HCT116 (cell line): ENCODE data around the gene IQCM. TPM values are rescaled to one million over a fixed set of nuclear protein-coding genes. Genes with fewer than 3 reads are reported as not detected.

Experiments
- ATAC-seq: fragments of 200-7000 bp; cut with Tn5 transposase; 2 replicates; pipeline ENCODE4 v1.9.1; 2020; ENCODE audit warnings: mild to moderate bottlenecking, moderate library complexity
- BruUV-seq: library from RNA; stranded (reverse); fragments of 400-500 nt; replicated peaks from 2 replicates; lab custom pipeline; 2021; lab: Mats Ljungman, UMichigan
- CTCF ChIA-PET: fragments of 300-600 bp; sonication (Branson Sonifier 250); formaldehyde crosslinking; loops from one replicate; lab custom pipeline; 2021; ENCODE audit warnings: antibody characterized with exemption; lab: Charles Lee
- POLR2A ChIA-PET: fragments of 300-600, 350-600 bp; sonication (Branson Sonifier 250); formaldehyde crosslinking; loops from one replicate; lab custom pipeline; 2021; ENCODE audit warnings: antibody characterized with exemption; lab: Charles Lee
- RAD21 ChIA-PET, 2 experiments: fragments of 300-600 bp; sonication (Branson Sonifier 250); formaldehyde crosslinking; loops; one replicate each; lab custom pipeline; 2023; ENCODE audit warnings: low total read pairs in 2 of 2; ENCODE audit not compliant: uncharacterized antibody in 2 of 2, unreplicated experiment in 2 of 2, low non-redundant PET in 1 of 2; lab: Charles Lee
- DNase-seq: peaks from one replicate; pipeline ENCODE4 v3.0.0-alpha.2; 2010; ENCODE audit warnings: low read depth, low spot score
- H2AFZ ChIP-seq: fragments of 200-600 bp; shearing (Covaris generic), sonication (generic); 2 replicates; pipeline ENCODE4 v1.6.1; 2017; ENCODE audit warnings: low read depth, mixed run types, mixed read lengths, antibody characterized with exemption, low read length; ENCODE audit not compliant: poor library complexity, severe bottlenecking
- H3K27ac ChIP-seq: 2 replicates; pipeline ENCODE4 v1.5.1; 2012; ENCODE audit warnings: low read depth, low read length
- H3K27me3 ChIP-seq: fragments of 200-600 bp; sonication (generic); 2 replicates; pipeline ENCODE4 v1.6.1; 2016; ENCODE audit warnings: mixed run types, low read length, mixed read lengths; ENCODE audit not compliant: insufficient read depth
- H3K36me3 ChIP-seq, 2 experiments: fragments of 200-500 bp in 1 of 2; fragments of 200-600 bp in 1 of 2; sonication (Bioruptor generic) in 1 of 2; sonication (generic) in 1 of 2; 2 replicates each; pipeline versions ENCODE4 v1.5.1 to v1.6.1; 2014 to 2016; ENCODE audit warnings: low read length in 2 of 2, inconsistent platforms in 1 of 2, mixed read lengths in 1 of 2, mixed run types in 1 of 2; ENCODE audit not compliant: insufficient read depth in 2 of 2, control insufficient read depth in 1 of 2
- H3K4me1 ChIP-seq, 2 experiments: fragments of 200-600 bp in 1 of 2; sonication (generic) in 1 of 2; 2 replicates each; pipeline versions ENCODE4 v1.5.1 to v1.6.1; 2012 to 2017; ENCODE audit warnings: low read length in 2 of 2, inconsistent platforms in 1 of 2, mild to moderate bottlenecking in 1 of 2, mixed read lengths in 1 of 2, mixed run types in 1 of 2, moderate library complexity in 1 of 2; ENCODE audit not compliant: insufficient read depth in 2 of 2, control insufficient read depth in 1 of 2
- H3K4me2 ChIP-seq: fragments of 200-600 bp; sonication (generic); 2 replicates; pipeline ENCODE4 v1.6.1; 2017; ENCODE audit warnings: mixed run types, low read length, mixed read lengths
- H3K4me3 ChIP-seq, 2 experiments: fragments of 200-600 bp in 1 of 2; sonication (generic) in 1 of 2; replicated peaks in 1 of 2; 2 replicates each; pipeline ENCODE4 v1.5.1; 2011 to 2016; ENCODE audit warnings: low read length in 2 of 2, control low read depth in 1 of 2, low read depth in 1 of 2, mild to moderate bottlenecking in 1 of 2, mixed read lengths in 1 of 2, mixed run types in 1 of 2
- H3K79me2 ChIP-seq: fragments of 200-600 bp; sonication (generic); 2 replicates; pipeline ENCODE4 v1.6.1; 2017; ENCODE audit warnings: mild to moderate bottlenecking, mixed run types, low read length, moderate library complexity, mixed read lengths; ENCODE audit not compliant: insufficient read depth
- H3K9ac ChIP-seq: fragments of 200-600 bp; sonication (generic); 2 replicates; pipeline ENCODE4 v1.6.1; 2016; ENCODE audit warnings: low read length, mixed read lengths
- H3K9me2 ChIP-seq: fragments of 200-600 bp; sonication (generic), shearing (Covaris generic); 2 replicates; pipeline ENCODE4 v1.6.1; 2017; ENCODE audit warnings: mixed run types, mild to moderate bottlenecking, moderate library complexity; ENCODE audit not compliant: insufficient read depth
- H3K9me3 ChIP-seq, 2 experiments: fragments of 200-500 bp in 1 of 2; fragments of 200-600 bp in 1 of 2; sonication (Bioruptor generic) in 1 of 2; sonication (generic) in 1 of 2; 2 replicates each; pipeline ENCODE4 v1.6.1; 2014 to 2017; ENCODE audit warnings: low read length in 2 of 2, mixed read lengths in 2 of 2, inconsistent platforms in 1 of 2, low read depth in 1 of 2, mild to moderate bottlenecking in 1 of 2, mixed run types in 1 of 2, moderate library complexity in 1 of 2; ENCODE audit not compliant: control insufficient read depth in 1 of 2, insufficient read depth in 1 of 2
- H4K20me1 ChIP-seq: fragments of 200-600 bp; sonication (generic), shearing (Covaris generic); 2 replicates; pipeline ENCODE4 v1.6.1; 2017; ENCODE audit warnings: mixed run types, mild to moderate bottlenecking, moderate library complexity; ENCODE audit not compliant: insufficient read depth
- EGR1 ChIP-seq: IDR thresholded peaks from 2 replicates; pipeline ENCODE4 v1.6.1; 2012; ENCODE audit warnings: low read depth
- ELF1 ChIP-seq: IDR thresholded peaks from 2 replicates; pipeline ENCODE4 v1.6.1; 2012; ENCODE audit warnings: low read depth, borderline replicate concordance
- EZH2 ChIP-seq: fragments of 200-600 bp; sonication (generic); IDR thresholded peaks from 2 replicates; pipeline ENCODE4 v1.6.1; 2017; ENCODE audit warnings: antibody characterized with exemption, mixed run types
- EZH2phosphoT487 ChIP-seq: fragments of 200-600 bp; IDR thresholded peaks from 2 replicates; pipeline ENCODE4 v1.6.1; 2018; ENCODE audit warnings: antibody characterized with exemption, borderline replicate concordance
- FOSL1 ChIP-seq: IDR thresholded peaks from 2 replicates; pipeline ENCODE4 v1.6.1; 2012; ENCODE audit warnings: low read depth
- JUND ChIP-seq: IDR thresholded peaks from 2 replicates; pipeline ENCODE4 v1.6.1; 2012
- POLR2A ChIP-seq: IDR thresholded peaks from 2 replicates; pipeline ENCODE4 v1.7.0; 2011; ENCODE audit warnings: borderline replicate concordance; ENCODE audit not compliant: insufficient read depth, insufficient read length; ENCODE audit errors: extremely low read depth
- POLR2AphosphoS5 ChIP-seq: IDR thresholded peaks from 2 replicates; pipeline ENCODE4 v1.6.1; 2011; ENCODE audit warnings: mild to moderate bottlenecking, low read depth, low read length, moderate library complexity
- RAD21 ChIP-seq: IDR thresholded peaks from 2 replicates; pipeline ENCODE4 v1.6.1; 2012; ENCODE audit warnings: low read depth, mild to moderate bottlenecking
- REST ChIP-seq: IDR thresholded peaks from 2 replicates; pipeline ENCODE4 v1.6.1; 2012; ENCODE audit warnings: low read depth
- SIN3A ChIP-seq: IDR thresholded peaks from 2 replicates; pipeline ENCODE4 v1.6.1; 2012; ENCODE audit warnings: low read depth
- TCF7L2 ChIP-seq: IDR thresholded peaks from 2 replicates; pipeline ENCODE4 v1.7.0; 2011; ENCODE audit warnings: borderline replicate concordance, inconsistent platforms; ENCODE audit not compliant: insufficient read depth, insufficient read length; ENCODE audit errors: extremely low read depth
- YY1 ChIP-seq: IDR thresholded peaks from 2 replicates; pipeline ENCODE4 v1.6.1; 2011; ENCODE audit warnings: low read length, low read depth, moderate library complexity, mild to moderate bottlenecking; ENCODE audit not compliant: insufficient replicate concordance; ENCODE audit errors: extremely low read depth
- ZBTB33 ChIP-seq: IDR thresholded peaks from 2 replicates; pipeline ENCODE4 v1.6.1; 2011; ENCODE audit warnings: mild to moderate bottlenecking, low read length, moderate library complexity; ENCODE audit not compliant: insufficient replicate concordance; ENCODE audit errors: extremely low read depth
- ZNF274 ChIP-seq: fragments of 200-500 bp; sonication (Bioruptor generic); IDR thresholded peaks from 2 replicates; pipeline ENCODE4 v1.6.1; 2014; ENCODE audit warnings: mild to moderate bottlenecking, low read depth, low read length, inconsistent platforms
- intact Hi-C: fragments of 100-400 bp; cut with micrococcal nuclease; formaldehyde crosslinking; loops from 2 replicates; pipeline ENCODE4 v1.10.0; 2022
- total RNA-seq: library from RNA; stranded (reverse); gene quantifications from one replicate; pipeline ENCODE4 v1.2.1, GENCODE V29; 2021; ENCODE audit not compliant: unreplicated experiment

IQCM gene
- total RNA-seq, 1 experiment from 2014 or later = 0.20 TPM

GRCh38 chr4:149707862-149708261 is 107.8 kb downstream of the IQCM start:
- ChIA-PET RAD21 (no interaction called here), CTCF (interaction anchor here (1.3 kb wide), 1 partner anchor 17 kb away, joined by 6 read pairs; no protein-coding TSS in a partner anchor), POLR2A (no interaction called here)
- no peaks in the 10 kb centered on the region for H3K79me2 ChIP-seq
- intact Hi-C loops = no loop called here
- no peak overlapping the region for H3K27ac ChIP-seq
- no peaks in the 10 kb centered on the region for H3K9me2 ChIP-seq
- H3K9me3 ChIP-seq = no peaks in the 10 kb centered on the region
- no peaks in the 10 kb centered on the region for H3K36me3 ChIP-seq
- no TSS peak for BruUV-seq
- ATAC-seq = no peak
- peaks cover 0 to 21% of the 10 kb centered on the region in 2 experiments; a peak in 2 of 4 replicates for H3K4me1 ChIP-seq
- no peaks in the 10 kb centered on the region for H4K20me1 ChIP-seq
- no peak overlapping the region for H3K4me2 ChIP-seq
- H3K9ac ChIP-seq = no peak overlapping the region
- TF ChIP-seq POLR2AphosphoS5 (no peak), RAD21 (no peak), YY1 (no peak), ZBTB33 (no peak), JUND (no peak), SIN3A (no peak)
- no peak for DNase-seq
- H2AFZ ChIP-seq = no peak overlapping the region
- no peaks in the 10 kb centered on the region for H3K27me3 ChIP-seq
- no peak overlapping the region for H3K4me3 ChIP-seq

- ChIA-PET POLR2A (no interaction called here), RAD21 (no interaction called here), CTCF (no interaction called here)
- BruUV-seq = no TSS peak
- intact Hi-C loops = no loop called here
- no peaks in the 10 kb centered on the region for H4K20me1 ChIP-seq
- no peak overlapping the region for H3K4me2 ChIP-seq
- no peak overlapping the region for H2AFZ ChIP-seq
- H3K27me3 ChIP-seq = no peaks in the 10 kb centered on the region
- H3K9me3 ChIP-seq = no peaks in the 10 kb centered on the region
- DNase-seq = no peak
- H3K79me2 ChIP-seq = no peaks in the 10 kb centered on the region
- H3K9ac ChIP-seq = no peak overlapping the region
- no peaks in the 10 kb centered on the region for H3K36me3 ChIP-seq
- no peaks in the 10 kb centered on the region for H3K9me2 ChIP-seq
- no peak overlapping the region for H3K4me3 ChIP-seq
- ATAC-seq = no peak
- H3K4me1 ChIP-seq = peaks cover 0 to 21% of the 10 kb centered on the region in 2 experiments; a peak in 2 of 4 replicates
- no peak overlapping the region for H3K27ac ChIP-seq
- TF ChIP-seq POLR2AphosphoS5 (no peak), REST (no peak), ELF1 (no peak), FOSL1 (no peak), EZH2 (no peak), POLR2A (no peak), TCF7L2 (no peak), EZH2phosphoT487 (no peak), ZNF274 (no peak), EGR1 (no peak)
Observed at GRCh38 chr4:149706942-149707341, 108.7 kb downstream of the IQCM start.
